Common myeloid progenitor, CD34-positive (primary cell): ENCODE results near the gene YIF1A.

Source experiments
- CTCF ChIA-PET: fragments of 350-600 bp; sonication (Branson Sonifier 250); formaldehyde crosslinking; loops from one replicate; lab custom pipeline; 2021; ENCODE audit warnings: antibody characterized with exemption; lab: Charles Lee
- POLR2A ChIA-PET: fragments of 350-600 bp; sonication (Branson Sonifier 250); formaldehyde crosslinking; loops from one replicate; lab custom pipeline; 2021; ENCODE audit warnings: antibody characterized with exemption; lab: Charles Lee
- DNase-seq, 3 donors: peaks; one replicate each; pipeline versions ENCODE4 v3.0.0 to v3.0.0-alpha.2; 2013
- H3K27ac ChIP-seq, 2 experiments: 1 replicate in 1 of 2; 2 replicates in 1 of 2; pipeline ENCODE4 v1.7.0; 2013; ENCODE audit warnings: inconsistent platforms in 2 of 2, low read length in 2 of 2, mild to moderate bottlenecking in 2 of 2, low read depth in 1 of 2, moderate library complexity in 1 of 2; ENCODE audit not compliant: severe bottlenecking in 2 of 2, insufficient read depth in 1 of 2, poor library complexity in 1 of 2
- H3K27me3 ChIP-seq, 5 experiments: replicated peaks in 2 of 5; 1 replicate in 3 of 5; 2 replicates in 2 of 5; pipeline versions ENCODE4 v1.6.1 to v1.7.0; 2013; ENCODE audit warnings: low read length in 4 of 5, mild to moderate bottlenecking in 2 of 5, moderate library complexity in 2 of 5, inconsistent platforms in 1 of 5; ENCODE audit not compliant: insufficient read depth in 5 of 5, control insufficient read depth in 4 of 5
- H3K36me3 ChIP-seq, 4 experiments: 1 replicate in 2 of 4; 2 replicates in 2 of 4; pipeline versions ENCODE4 v1.6.1 to v1.7.0; 2013; ENCODE audit warnings: low read length in 3 of 4, control low read depth in 1 of 4, mild to moderate bottlenecking in 1 of 4; ENCODE audit not compliant: control insufficient read depth in 4 of 4, insufficient read depth in 4 of 4
- H3K4me1 ChIP-seq, 4 experiments: 1 replicate in 3 of 4; 2 replicates in 1 of 4; pipeline versions ENCODE4 v1.6.1 to v1.7.1; 2013; ENCODE audit warnings: low read length in 3 of 4, mild to moderate bottlenecking in 3 of 4, control low read depth in 1 of 4, inconsistent platforms in 1 of 4, moderate library complexity in 1 of 4; ENCODE audit not compliant: control insufficient read depth in 4 of 4, insufficient read depth in 4 of 4; ENCODE audit errors: control extremely low read depth in 1 of 4
- H3K4me3 ChIP-seq, 7 experiments: 1 replicate in 4 of 7; 2 replicates in 3 of 7; pipeline versions ENCODE4 v1.5.1 to v1.7.0; 2013; ENCODE audit warnings: mild to moderate bottlenecking in 7 of 7, low read length in 6 of 7, moderate library complexity in 6 of 7, inconsistent platforms in 2 of 7, low read depth in 2 of 7, control low read depth in 1 of 7; ENCODE audit not compliant: insufficient read depth in 4 of 7, control insufficient read depth in 1 of 7; ENCODE audit errors: extremely low read depth in 1 of 7
- H3K9me3 ChIP-seq, 5 experiments: 1 replicate in 4 of 5; 2 replicates in 1 of 5; pipeline versions ENCODE4 v1.6.1 to v1.7.1; 2013; ENCODE audit warnings: low read length in 4 of 5, mild to moderate bottlenecking in 2 of 5, inconsistent platforms in 1 of 5, low read depth in 1 of 5, moderate library complexity in 1 of 5; ENCODE audit not compliant: control insufficient read depth in 4 of 5, insufficient read depth in 2 of 5; ENCODE audit errors: control extremely low read depth in 1 of 5
- WGBS: methylation state at CpG from one replicate; pipeline ENCODE4 v1.1.5; 2013; ENCODE audit not compliant: insufficient coverage; 5-methylcytosine and 5-hydroxymethylcytosine counted together

The YIF1A gene

GRCh38 chr11:66242095-66242765 lies 46.7 kb downstream of the YIF1A start:
- peaks cover 0 to 4% (median 0%) of the 10 kb centered on the region in 4 experiments for H3K4me1 ChIP-seq
- H3K36me3 ChIP-seq, result peaks cover 15 to 85% (median 44%) of the 10 kb centered on the region in 4 experiments
- WGBS, result 85% methylated on average over 14 of the region's 14 CpGs
- H3K9me3 ChIP-seq, result no peaks in the 10 kb centered on the region
- CTCF ChIA-PET, result interaction anchor here (1.0 to 1.4 kb wide), 4 partner anchors 17 to 69 kb away, joined by 3 to 6 read pairs (median 4); no protein-coding TSS in a partner anchor
- POLR2A ChIA-PET, result no interaction called here
- H3K27ac ChIP-seq, result no peak overlapping the region
- H3K27me3 ChIP-seq, result no peaks in the 10 kb centered on the region
- DNase-seq, result no peak
- H3K4me3 ChIP-seq, result no peak overlapping the region

- WGBS, result 100% methylated on average over 3 of the region's 9 CpGs
- DNase-seq, result no peak
- H3K27ac ChIP-seq, result no peak overlapping the region
- CTCF ChIA-PET, result interaction anchor here (0.9 to 1.7 kb wide), 6 partner anchors 11 to 61 kb away, joined by 3 to 6 read pairs (median 4); no protein-coding TSS in a partner anchor
- POLR2A ChIA-PET, result no interaction called here
- peaks cover 0 to 4% (median 0%) of the 10 kb centered on the region in 4 experiments for H3K4me1 ChIP-seq
- peaks cover 15 to 85% (median 46%) of the 10 kb centered on the region in 4 experiments for H3K36me3 ChIP-seq
- H3K4me3 ChIP-seq, result no peak overlapping the region
- no peaks in the 10 kb centered on the region for H3K9me3 ChIP-seq
- no peaks in the 10 kb centered on the region for H3K27me3 ChIP-seq
These were observed 48.2 kb downstream of the YIF1A start for GRCh38 chr11:66240781-66241136.

- H3K9me3 ChIP-seq, result no peaks in the 10 kb centered on the region
- H3K4me3 ChIP-seq, result no peak overlapping the region
- POLR2A ChIA-PET, result no interaction called here
- no peak overlapping the region for H3K27ac ChIP-seq
- peaks cover 0 to 4% (median 0%) of the 10 kb centered on the region in 4 experiments for H3K4me1 ChIP-seq
- no peaks in the 10 kb centered on the region for H3K27me3 ChIP-seq
- DNase-seq, result no peak
- WGBS, result 95% methylated on average over 19 of the region's 25 CpGs
- CTCF ChIA-PET, result interaction anchor here (0.9 to 1.7 kb wide), 7 partner anchors 11 to 62 kb away, joined by 3 to 6 read pairs (median 3); no protein-coding TSS in a partner anchor
- peaks cover 17 to 89% (median 49%) of the 10 kb centered on the region in 4 experiments for H3K36me3 ChIP-seq
These were observed 48.8 kb downstream of the YIF1A start for GRCh38 chr11:66239998-66240780.

- no peaks in the 10 kb centered on the region for H3K9me3 ChIP-seq
- no peak overlapping the region for H3K27ac ChIP-seq
- peaks cover 22 to 89% (median 49%) of the 10 kb centered on the region in 4 experiments for H3K36me3 ChIP-seq
- whole genome bisulfite sequencing, result 77% methylated on average over 3 of the region's 3 CpGs
- no peak overlapping the region for H3K4me3 ChIP-seq
- H3K27me3 ChIP-seq, result no peaks in the 10 kb centered on the region
- DNase-seq, result no peak
- POLR2A ChIA-PET, result no interaction called here
- CTCF ChIA-PET, result interaction anchor here (1.2 kb wide), 2 partner anchors 19 to 41 kb away, joined by 3 to 4 read pairs; no protein-coding TSS in a partner anchor
- H3K4me1 ChIP-seq, result peaks cover 0 to 4% (median 0%) of the 10 kb centered on the region in 4 experiments
These were observed 49.4 kb downstream of the YIF1A start for GRCh38 chr11:66239511-66239910.

GRCh38 chr11:66238786-66239413 lies 50.0 kb downstream of the YIF1A start:
- H3K27ac ChIP-seq, result no peak overlapping the region
- no peaks in the 10 kb centered on the region for H3K27me3 ChIP-seq
- DNase-seq, result no peak
- peaks cover 21 to 93% (median 53%) of the 10 kb centered on the region in 4 experiments for H3K36me3 ChIP-seq
- H3K4me1 ChIP-seq, result peaks cover 0 to 4% (median 0%) of the 10 kb centered on the region in 4 experiments
- POLR2A ChIA-PET, result no interaction called here
- WGBS, result 90% methylated on average over 11 of the region's 17 CpGs
- no peak overlapping the region for H3K4me3 ChIP-seq
- H3K9me3 ChIP-seq, result no peaks in the 10 kb centered on the region
- CTCF ChIA-PET, result interaction anchor here (0.8 to 2.0 kb wide), 5 partner anchors 15 to 41 kb away, joined by 3 to 5 read pairs (median 3); no protein-coding TSS in a partner anchor

- Histone ChIP-seq H3K9me3 (no peaks in the 10 kb centered on the region), H3K27ac (no peak overlapping the region), H3K4me1 (peaks cover 0 to 4% (median 0%) of the 10 kb centered on the region in 4 experiments), H3K4me3 (no peak overlapping the region), H3K27me3 (no peaks in the 10 kb centered on the region), H3K36me3 (peaks cover 21 to 93% (median 57%) of the 10 kb centered on the region in 4 experiments)
- ChIA-PET CTCF (interaction anchor here (1.0 to 2.0 kb wide), 3 partner anchors 13 to 21 kb away, joined by 3 to 5 read pairs (median 5); no protein-coding TSS in a partner anchor), POLR2A (no interaction called here)
- no peak for DNase-seq
- WGBS, result 96% methylated on average over 5 of the region's 6 CpGs
These were observed 51.1 kb downstream of the YIF1A start for GRCh38 chr11:66237867-66238266.
